Breast epithelium (tissue), 4 donors: ENCODE data around the gene BAG3. TPM values are rescaled to one million over a fixed set of nuclear protein-coding genes. Genes with fewer than 3 reads are reported as not detected.

ENCODE experiments used
- DNase-seq, 2 donors: peaks; one replicate each; pipeline ENCODE4 v3.0.0-alpha.2; 2019; ENCODE audit warnings: low spot score in 2 of 2
- H3K27ac ChIP-seq, 2 donors: fragments of 200-600 bp; sonication (generic) in 1 of 2; one replicate each; pipeline ENCODE4 v1.5.1; 2016 to 2019; ENCODE audit warnings: mild to moderate bottlenecking in 1 of 2
- H3K27me3 ChIP-seq, 2 donors: fragments of 200-600 bp; sonication (generic) in 1 of 2; one replicate each; pipeline versions ENCODE4 v1.5.1 to v1.6.0; 2017 to 2019; ENCODE audit warnings: control low read depth in 1 of 2, mild to moderate bottlenecking in 1 of 2
- H3K36me3 ChIP-seq: fragments of 200-600 bp; one replicate; pipeline ENCODE4 v1.5.1; 2019
- H3K4me1 ChIP-seq, 2 donors: fragments of 200-600 bp; sonication (generic); one replicate each; pipeline ENCODE4 v1.5.1; 2016 to 2019; ENCODE audit warnings: control low read depth in 1 of 2
- H3K4me3 ChIP-seq, 3 donors: fragments of 200-600 bp; sonication (generic); 1 replicate in 2 of 3; 2 replicates in 1 of 3; pipeline ENCODE4 v1.5.1; 2016 to 2019; ENCODE audit warnings: mild to moderate bottlenecking in 3 of 3, moderate library complexity in 2 of 3
- H3K9me3 ChIP-seq, 2 donors: fragments of 200-600 bp; sonication (generic) in 1 of 2; one replicate each; pipeline ENCODE4 v1.5.1; 2016 to 2019; ENCODE audit warnings: control low read depth in 1 of 2
- CTCF ChIP-seq, 3 donors: fragments of 450-650 bp; IDR thresholded peaks; one replicate each; pipeline ENCODE4 v1.5.1; 2016 to 2017; ENCODE audit warnings: antibody characterized with exemption in 3 of 3, mild to moderate bottlenecking in 3 of 3, moderate library complexity in 3 of 3
- POLR2A ChIP-seq: fragments of 450-650 bp; IDR thresholded peaks from one replicate; pipeline ENCODE4 v1.6.1; 2016; ENCODE audit warnings: antibody characterized with exemption, mild to moderate bottlenecking, moderate library complexity
- POLR2AphosphoS5 ChIP-seq, 3 donors: sonication (generic); formaldehyde crosslinking; IDR thresholded peaks; one replicate each; pipeline ENCODE4 v1.6.1; 2017; ENCODE audit warnings: antibody characterized with exemption in 3 of 3
- intact Hi-C: fragments of 100-400 bp; cut with DNase I; formaldehyde crosslinking; loops from one replicate; pipeline ENCODE4 v1.15.1; 2023; ENCODE audit warnings: low total_unique reads
- total RNA-seq, 3 donors: library from RNA; depleted of rRNA; stranded (reverse); fragments of >200 nt; gene quantifications; one replicate each; pipeline ENCODE4 v1.1.0, GENCODE V29; 2016

The BAG3 gene
- total RNA-seq, 3 donors from 2014 or later = 17.1 to 29.9 (median 23.9) TPM

GRCh38 chr10:119693262-119693957, 42.2 kb downstream of the BAG3 start:
- Histone ChIP-seq H3K27me3 (no peaks in the 10 kb centered on the region), H3K9me3 (no peaks in the 10 kb centered on the region), H3K4me3 (no peak overlapping the region), H3K27ac (no peak overlapping the region), H3K36me3 (no peaks in the 10 kb centered on the region), H3K4me1 (no peaks in the 10 kb centered on the region)
- DNase-seq = no peak
- TF ChIP-seq CTCF (IDR thresholded peaks at IDR 0.05) (no peak), POLR2A (no peak), POLR2AphosphoS5 (IDR thresholded peaks at IDR 0.05) (no peak)
- intact Hi-C loops = no loop called here

GRCh38 chr10:119694608-119695007, 43.4 kb downstream of the BAG3 start:
- no peak for TF ChIP-seq POLR2A
- no peak for TF ChIP-seq CTCF (IDR thresholded peaks at IDR 0.05)
- no peak for TF ChIP-seq POLR2AphosphoS5 (IDR thresholded peaks at IDR 0.05)
- Histone ChIP-seq H3K4me3 (no peak overlapping the region), H3K36me3 (no peaks in the 10 kb centered on the region), H3K27me3 (no peaks in the 10 kb centered on the region), H3K9me3 (no peaks in the 10 kb centered on the region), H3K4me1 (no peaks in the 10 kb centered on the region), H3K27ac (no peak overlapping the region)
- intact Hi-C loops = no loop called here
- DNase-seq = no peak

- Histone ChIP-seq H3K4me3 (no peak overlapping the region), H3K27me3 (no peaks in the 10 kb centered on the region), H3K27ac (no peak overlapping the region), H3K9me3 (no peaks in the 10 kb centered on the region), H3K36me3 (no peaks in the 10 kb centered on the region), H3K4me1 (no peaks in the 10 kb centered on the region)
- no peak for TF ChIP-seq POLR2A
- no peak for TF ChIP-seq CTCF (IDR thresholded peaks at IDR 0.05)
- TF ChIP-seq POLR2AphosphoS5 (IDR thresholded peaks at IDR 0.05) = no peak
- intact Hi-C loops = no loop called here
- no peak for DNase-seq
Observed at GRCh38 chr10:119700321-119700954, 49.3 kb downstream of the BAG3 start.

GRCh38 chr10:119701861-119702260, 50.7 kb downstream of the BAG3 start:
- intact Hi-C loops = no loop called here
- H3K4me3 ChIP-seq = no peak overlapping the region
- TF ChIP-seq POLR2A (no peak), CTCF (IDR thresholded peaks at IDR 0.05) (no peak), POLR2AphosphoS5 (IDR thresholded peaks at IDR 0.05) (no peak)

GRCh38 chr10:119702583-119702982, 51.4 kb downstream of the BAG3 start:
- Histone ChIP-seq H3K9me3 (no peaks in the 10 kb centered on the region), H3K36me3 (no peaks in the 10 kb centered on the region), H3K27me3 (no peaks in the 10 kb centered on the region), H3K4me3 (no peak overlapping the region), H3K27ac (no peak overlapping the region), H3K4me1 (no peaks in the 10 kb centered on the region)
- intact Hi-C loops = no loop called here
- TF ChIP-seq POLR2AphosphoS5 (IDR thresholded peaks at IDR 0.05) (no peak), CTCF (IDR thresholded peaks at IDR 0.05) (no peak), POLR2A (no peak)
- DNase-seq = no peak

More at GRCh38 chr10:119701861-119702260, 50.7 kb downstream of the BAG3 start:
- DNase-seq = no peak
- Histone ChIP-seq H3K27ac (no peak overlapping the region), H3K36me3 (no peaks in the 10 kb centered on the region), H3K9me3 (no peaks in the 10 kb centered on the region), H3K4me1 (no peaks in the 10 kb centered on the region), H3K27me3 (no peaks in the 10 kb centered on the region)
